ENCODE measurements around the gene PNPLA3.

The PNPLA3 gene

GRCh38 chr22:43923191-43923590, 414 bp upstream of the PNPLA3 start:
- peak overlapping the region; percentile 75 for H3K4me3 ChIP-seq (replicated peaks; ENCODE audit: low read depth, low read length)
- no peak for DNase-seq (ENCODE audit: extremely low read depth, low read depth)
- TF ChIP-seq, protein P1, sequence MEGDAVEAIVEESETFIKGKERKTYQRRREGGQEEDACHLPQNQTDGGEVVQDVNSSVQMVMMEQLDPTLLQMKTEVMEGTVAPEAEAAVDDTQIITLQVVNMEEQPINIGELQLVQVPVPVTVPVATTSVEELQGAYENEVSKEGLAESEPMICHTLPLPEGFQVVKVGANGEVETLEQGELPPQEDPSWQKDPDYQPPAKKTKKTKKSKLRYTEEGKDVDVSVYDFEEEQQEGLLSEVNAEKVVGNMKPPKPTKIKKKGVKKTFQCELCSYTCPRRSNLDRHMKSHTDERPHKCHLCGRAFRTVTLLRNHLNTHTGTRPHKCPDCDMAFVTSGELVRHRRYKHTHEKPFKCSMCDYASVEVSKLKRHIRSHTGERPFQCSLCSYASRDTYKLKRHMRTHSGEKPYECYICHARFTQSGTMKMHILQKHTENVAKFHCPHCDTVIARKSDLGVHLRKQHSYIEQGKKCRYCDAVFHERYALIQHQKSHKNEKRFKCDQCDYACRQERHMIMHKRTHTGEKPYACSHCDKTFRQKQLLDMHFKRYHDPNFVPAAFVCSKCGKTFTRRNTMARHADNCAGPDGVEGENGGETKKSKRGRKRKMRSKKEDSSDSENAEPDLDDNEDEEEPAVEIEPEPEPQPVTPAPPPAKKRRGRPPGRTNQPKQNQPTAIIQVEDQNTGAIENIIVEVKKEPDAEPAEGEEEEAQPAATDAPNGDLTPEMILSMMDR (IDR thresholded peaks at IDR 0.05; ENCODE audit: low read depth, low read length, missing control alignments), result no peak

- DNase-seq (ENCODE audit: extremely low read depth, low read depth), result no peak
- TF ChIP-seq, protein P1 (IDR thresholded peaks at IDR 0.05; ENCODE audit: low read depth, low read length, missing control alignments), result no peak
- H3K4me3 ChIP-seq (replicated peaks; ENCODE audit: low read depth, low read length), result peak overlapping the region; percentile 75
These were observed 1.3 kb downstream of the PNPLA3 start for GRCh38 chr22:43924877-43925276.

DNA sequence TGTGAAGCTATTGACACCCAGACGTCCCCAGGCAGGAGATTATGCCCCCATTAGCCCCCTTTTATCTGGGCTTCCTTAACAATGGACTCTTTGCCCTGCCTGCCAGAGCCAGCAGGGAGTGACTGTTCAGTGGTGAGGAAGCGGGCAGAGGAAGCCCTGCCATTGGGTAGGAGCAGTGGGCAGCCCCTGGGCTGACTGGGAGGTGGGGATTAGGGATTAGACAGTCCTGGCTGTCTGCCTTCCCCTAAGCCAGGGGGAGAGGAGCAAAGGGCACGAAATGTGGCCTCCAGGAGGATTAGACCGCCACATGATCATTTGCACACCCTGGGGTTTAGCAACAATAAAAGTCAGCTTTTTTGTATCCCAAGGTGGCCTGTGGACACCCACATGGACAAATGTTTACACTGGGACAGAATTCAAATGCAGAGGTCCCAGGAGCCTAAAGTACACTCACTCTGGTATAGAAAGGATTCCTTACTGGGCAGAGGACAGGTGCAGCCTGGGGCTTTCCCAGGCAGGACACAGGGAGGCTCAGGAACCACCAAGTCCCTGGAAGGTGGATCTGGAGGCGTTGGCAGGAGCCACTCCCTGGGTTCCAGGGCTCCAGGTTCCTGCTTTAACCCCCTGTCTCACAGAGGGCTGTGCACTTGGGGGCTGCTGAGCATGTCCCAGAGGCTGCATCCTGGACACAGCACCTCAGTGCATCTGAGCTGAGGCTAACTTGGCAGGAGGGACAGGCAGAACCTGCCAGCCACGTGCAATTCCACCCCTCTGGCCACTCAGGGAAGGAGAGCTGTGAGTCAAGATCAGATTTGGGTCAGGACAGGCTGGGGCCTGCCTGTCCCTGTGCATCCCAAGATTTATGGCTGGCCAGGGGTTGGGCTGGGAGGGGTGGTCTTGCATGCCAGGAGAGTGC, 2.1 kb downstream of the PNPLA3 start:
- peak overlapping the region; percentile 75 for H3K4me3 ChIP-seq (replicated peaks; ENCODE audit: low read depth, low read length)
- TF ChIP-seq, protein P1 (IDR thresholded peaks at IDR 0.05; ENCODE audit: low read depth, low read length, missing control alignments), result no peak
- DNase-seq (ENCODE audit: extremely low read depth, low read depth), result no peak

- no peak for DNase-seq (ENCODE audit: extremely low read depth, low read depth)
- TF ChIP-seq, protein P1 (IDR thresholded peaks at IDR 0.05; ENCODE audit: low read depth, low read length, missing control alignments), result no peak
- no peak overlapping the region for H3K4me3 ChIP-seq (replicated peaks; ENCODE audit: low read depth, low read length)
These were observed 2.7 kb downstream of the PNPLA3 start for GRCh38 chr22:43926349-43926710.

- DNase-seq (ENCODE audit: extremely low read depth, low read depth), result no peak
- H3K4me3 ChIP-seq (replicated peaks; ENCODE audit: low read depth, low read length), result no peak overlapping the region
- TF ChIP-seq, protein P1 (IDR thresholded peaks at IDR 0.05; ENCODE audit: low read depth, low read length, missing control alignments), result no peak
These were observed 4.9 kb downstream of the PNPLA3 start for GRCh38 chr22:43928468-43928867.

GRCh38 chr22:43928908-43929307, 5.3 kb downstream of the PNPLA3 start:
- TF ChIP-seq, protein P1 (IDR thresholded peaks at IDR 0.05; ENCODE audit: low read depth, low read length, missing control alignments), result no peak
- DNase-seq (ENCODE audit: extremely low read depth, low read depth), result no peak
- H3K4me3 ChIP-seq (replicated peaks; ENCODE audit: low read depth, low read length), result no peak overlapping the region

All from HFF-Myc (cell line).